Measurements from ENCODE around the gene ANK3. TPM values are rescaled to one million over a fixed set of nuclear protein-coding genes. Genes with fewer than 3 reads are reported as not detected.

The ANK3 gene
- total RNA-seq, 2 experiments from 2014 or later, result 4.5 to 5.3 TPM

DNA sequence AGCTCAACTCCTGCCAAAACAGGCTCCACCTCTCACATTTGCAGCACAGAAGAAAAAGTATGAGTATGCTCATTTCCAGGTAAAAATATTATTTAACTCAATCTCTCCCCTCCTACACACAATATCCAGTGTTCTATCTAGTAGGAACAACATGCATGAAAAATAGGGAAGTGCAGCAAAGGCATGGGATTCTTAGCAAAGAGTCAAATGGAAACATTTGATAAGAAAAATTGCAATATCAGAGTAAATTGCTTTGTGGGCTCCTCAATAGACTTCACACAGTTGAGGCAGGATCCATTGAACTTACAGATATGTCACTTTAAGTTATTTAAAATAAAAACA lies 150.9 kb downstream of the ANK3 start:
- Mint-ChIP-seq H3K36me3 (ENCODE audit: low read depth) (no peaks in the 10 kb centered on the region), H3K27ac (no peak overlapping the region), H3K27me3 (ENCODE audit: low read depth) (no peaks in the 10 kb centered on the region), H3K4me3 (no peak overlapping the region), H3K4me1 (ENCODE audit: low read depth) (peaks cover 25% of the 10 kb centered on the region), H3K9me3 (ENCODE audit: insufficient read depth) (no peaks in the 10 kb centered on the region)
- ATAC-seq, result no peak
- POLR2A ChIA-PET, result no interaction called here
- no peak for DNase-seq
- CTCF ChIA-PET, result interaction anchor here (0.7 to 2.1 kb wide), 9 partner anchors 29 to 412 kb away, joined by 3 to 17 read pairs (median 4); no protein-coding TSS in a partner anchor

DNA sequence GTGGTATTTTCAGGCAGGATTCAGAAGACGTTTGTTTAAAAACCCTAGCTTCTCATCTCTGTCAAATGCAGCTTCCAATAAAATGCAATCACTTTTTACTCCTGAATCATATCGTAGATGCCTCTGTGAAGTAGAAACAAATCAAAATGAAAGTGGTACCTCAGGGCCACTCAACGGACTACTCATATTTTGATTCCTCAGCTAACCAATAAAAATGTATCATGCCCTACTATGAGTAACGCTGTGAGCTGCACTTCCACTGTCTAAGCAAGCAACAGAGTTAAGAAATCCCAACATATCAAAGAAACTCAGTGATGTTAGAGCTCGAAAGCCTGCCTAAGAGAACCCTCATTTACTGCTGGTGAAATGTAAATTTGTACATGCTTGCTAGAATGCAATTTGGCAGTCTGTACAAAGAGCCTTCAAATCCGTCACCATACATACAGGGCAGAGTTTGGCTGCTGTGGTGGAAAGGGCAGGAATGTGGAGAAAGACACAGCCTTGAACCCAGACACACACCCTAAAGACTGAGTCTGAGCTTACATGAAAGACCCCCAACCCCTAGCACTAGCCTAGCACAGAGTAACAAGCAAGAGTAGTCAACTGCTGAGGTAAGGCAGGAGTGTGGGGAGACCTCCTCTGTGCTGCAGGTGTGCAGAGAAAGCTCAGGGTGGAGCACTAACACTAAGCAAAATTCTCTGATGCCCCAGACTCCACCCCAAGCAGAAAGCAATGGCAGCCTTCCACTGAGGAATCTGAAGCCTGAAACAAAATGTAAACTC lies 151.5 kb downstream of the ANK3 start:
- Mint-ChIP-seq H3K9me3 (ENCODE audit: insufficient read depth) (no peaks in the 10 kb centered on the region), H3K4me3 (peak overlapping the region; percentile 54), H3K36me3 (ENCODE audit: low read depth) (no peaks in the 10 kb centered on the region), H3K27ac (peak overlapping the region; percentile 62), H3K27me3 (ENCODE audit: low read depth) (no peaks in the 10 kb centered on the region), H3K4me1 (ENCODE audit: low read depth) (peaks cover 25% of the 10 kb centered on the region)
- ChIA-PET POLR2A (interaction anchor here (1.3 kb wide), 1 partner anchor 540 kb away, joined by 4 read pairs; the partner anchor contains the start of gene CDK1), CTCF (interaction anchor here (0.6 to 2.1 kb wide), 15 partner anchors 26 to 413 kb away, joined by 3 to 17 read pairs (median 3); no protein-coding TSS in a partner anchor)
- DNase-seq (peak; percentile 41), ATAC-seq (peak; percentile 63)

DNA sequence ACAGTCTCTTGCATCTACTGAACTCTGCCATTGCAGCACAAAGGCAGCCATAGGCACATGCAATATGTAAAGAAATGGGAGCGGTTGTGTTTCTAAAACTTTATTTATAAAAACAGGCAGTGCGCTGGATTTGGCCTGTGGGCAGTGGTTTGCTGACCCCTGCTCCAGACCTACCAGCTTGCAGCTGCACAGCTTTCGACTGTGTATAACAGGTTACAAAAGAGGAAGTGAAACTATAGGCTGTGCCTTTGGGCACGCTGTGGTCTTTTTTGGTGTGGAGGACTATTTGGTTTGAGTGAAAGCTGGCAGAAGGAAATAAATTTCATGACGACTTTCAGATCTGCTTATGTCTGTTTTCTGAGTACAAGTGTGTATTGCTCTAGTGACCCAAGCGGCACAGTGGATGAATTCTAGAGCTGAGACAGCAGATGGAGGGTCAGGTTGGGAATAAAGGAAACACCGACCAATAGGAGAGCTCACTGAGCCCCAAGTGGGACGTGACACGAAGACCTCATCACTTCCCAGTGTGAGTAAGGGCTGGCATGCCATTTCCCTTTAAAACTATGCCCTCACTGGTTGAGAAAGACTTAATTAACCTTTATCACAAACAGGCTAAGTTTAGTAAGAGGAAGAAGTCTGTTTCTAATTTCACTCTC lies 152.7 kb downstream of the ANK3 start:
- ChIA-PET POLR2A (interaction anchor here (1.3 kb wide), 1 partner anchor 541 kb away, joined by 4 read pairs; the partner anchor contains the start of gene CDK1), CTCF (interaction anchor here (1.0 to 2.1 kb wide), 4 partner anchors 27 to 409 kb away, joined by 3 to 11 read pairs (median 6); no protein-coding TSS in a partner anchor)
- Mint-ChIP-seq H3K27me3 (ENCODE audit: low read depth) (no peaks in the 10 kb centered on the region), H3K4me1 (ENCODE audit: low read depth) (peaks cover 25% of the 10 kb centered on the region), H3K36me3 (ENCODE audit: low read depth) (no peaks in the 10 kb centered on the region), H3K27ac (peak overlapping the region; percentile 85), H3K9me3 (ENCODE audit: insufficient read depth) (no peaks in the 10 kb centered on the region), H3K4me3 (peak overlapping the region; percentile 61)
- ATAC-seq (peak; percentile 84), DNase-seq (peak; percentile 59)

DNA sequence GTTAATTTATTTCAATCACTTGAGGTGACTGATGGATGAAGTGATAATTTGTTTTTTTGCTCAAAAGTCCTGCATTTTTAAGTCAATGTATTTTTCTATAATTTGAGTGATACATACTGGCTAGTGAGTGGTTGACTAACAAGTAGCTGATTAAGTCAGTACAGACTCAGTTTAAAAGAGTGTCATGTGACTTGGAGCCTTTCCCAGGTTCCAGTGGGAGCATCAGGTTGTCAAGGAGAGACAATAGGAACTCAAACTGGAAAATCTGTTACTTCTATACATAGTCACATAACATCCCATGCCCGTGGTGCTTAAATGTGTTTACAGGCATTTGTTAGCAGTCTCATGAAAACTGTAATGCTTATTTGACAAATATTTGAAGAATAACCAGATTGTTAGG lies 154.7 kb downstream of the ANK3 start:
- no peak overlapping the region for H3K4me3 Mint-ChIP-seq
- DNase-seq (no peak), ATAC-seq (no peak)
- no peaks in the 10 kb centered on the region for H3K36me3 Mint-ChIP-seq (ENCODE audit: low read depth)
- CTCF ChIA-PET, result no interaction called here
- peaks cover 25% of the 10 kb centered on the region for H3K4me1 Mint-ChIP-seq (ENCODE audit: low read depth)
- no peak overlapping the region for H3K27ac Mint-ChIP-seq
- no peaks in the 10 kb centered on the region for H3K27me3 Mint-ChIP-seq (ENCODE audit: low read depth)
- no peaks in the 10 kb centered on the region for H3K9me3 Mint-ChIP-seq (ENCODE audit: insufficient read depth)
- POLR2A ChIA-PET, result no interaction called here

DNA sequence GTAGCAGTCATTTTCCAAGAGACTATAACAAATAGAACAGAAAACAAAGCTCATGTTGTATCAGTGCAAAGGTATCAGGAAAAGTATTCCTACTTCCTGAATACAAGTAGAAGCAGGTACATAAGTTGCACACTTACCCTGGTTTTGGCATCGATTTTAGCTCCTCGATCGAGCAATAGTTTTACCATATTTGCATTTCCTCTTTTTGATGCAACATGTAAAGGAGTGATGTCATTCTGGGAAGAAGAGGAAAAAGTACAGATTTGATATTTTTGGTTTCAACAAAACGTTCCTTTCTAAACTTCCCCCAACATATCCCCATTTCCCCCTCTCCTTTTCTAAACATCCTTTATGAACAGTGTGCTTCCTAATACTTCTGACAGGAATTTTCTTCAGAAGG lies 155.1 kb downstream of the ANK3 start:
- Mint-ChIP-seq H3K27ac (no peak overlapping the region), H3K36me3 (ENCODE audit: low read depth) (no peaks in the 10 kb centered on the region), H3K4me1 (ENCODE audit: low read depth) (peaks cover 25% of the 10 kb centered on the region), H3K27me3 (ENCODE audit: low read depth) (no peaks in the 10 kb centered on the region), H3K4me3 (no peak overlapping the region), H3K9me3 (ENCODE audit: insufficient read depth) (no peaks in the 10 kb centered on the region)
- ATAC-seq (no peak), DNase-seq (no peak)
- ChIA-PET CTCF (no interaction called here), POLR2A (no interaction called here)

DNA sequence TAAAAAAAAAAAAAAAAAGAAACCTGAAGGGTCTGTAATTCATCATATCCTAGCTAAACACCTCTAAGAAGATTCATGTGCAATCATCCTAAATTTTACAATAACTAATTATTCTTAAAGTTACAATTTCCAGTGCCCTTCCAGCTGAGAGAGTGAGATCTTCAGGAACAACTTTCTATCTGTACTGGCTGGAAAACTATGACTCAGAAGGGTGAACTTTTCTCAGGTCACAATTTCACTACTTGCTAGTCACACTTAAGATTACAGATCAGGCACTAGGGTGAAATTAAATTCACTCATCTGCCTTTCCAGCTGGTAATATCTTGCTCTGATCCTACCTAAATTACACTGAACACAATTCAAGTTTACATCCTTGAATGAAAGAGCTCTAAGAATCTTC lies 158.8 kb downstream of the ANK3 start:
- H3K36me3 Mint-ChIP-seq (ENCODE audit: low read depth), result no peaks in the 10 kb centered on the region
- H3K27ac Mint-ChIP-seq, result no peak overlapping the region
- DNase-seq, result no peak
- CTCF ChIA-PET, result interaction anchor here (1.1 kb wide), 1 partner anchor 116 kb away, joined by 3 read pairs; no protein-coding TSS in a partner anchor
- no peaks in the 10 kb centered on the region for H3K9me3 Mint-ChIP-seq (ENCODE audit: insufficient read depth)
- H3K4me3 Mint-ChIP-seq, result no peak overlapping the region
- POLR2A ChIA-PET, result no interaction called here
- no peaks in the 10 kb centered on the region for H3K27me3 Mint-ChIP-seq (ENCODE audit: low read depth)
- ATAC-seq, result no peak
- H3K4me1 Mint-ChIP-seq (ENCODE audit: low read depth), result no peaks in the 10 kb centered on the region

DNA sequence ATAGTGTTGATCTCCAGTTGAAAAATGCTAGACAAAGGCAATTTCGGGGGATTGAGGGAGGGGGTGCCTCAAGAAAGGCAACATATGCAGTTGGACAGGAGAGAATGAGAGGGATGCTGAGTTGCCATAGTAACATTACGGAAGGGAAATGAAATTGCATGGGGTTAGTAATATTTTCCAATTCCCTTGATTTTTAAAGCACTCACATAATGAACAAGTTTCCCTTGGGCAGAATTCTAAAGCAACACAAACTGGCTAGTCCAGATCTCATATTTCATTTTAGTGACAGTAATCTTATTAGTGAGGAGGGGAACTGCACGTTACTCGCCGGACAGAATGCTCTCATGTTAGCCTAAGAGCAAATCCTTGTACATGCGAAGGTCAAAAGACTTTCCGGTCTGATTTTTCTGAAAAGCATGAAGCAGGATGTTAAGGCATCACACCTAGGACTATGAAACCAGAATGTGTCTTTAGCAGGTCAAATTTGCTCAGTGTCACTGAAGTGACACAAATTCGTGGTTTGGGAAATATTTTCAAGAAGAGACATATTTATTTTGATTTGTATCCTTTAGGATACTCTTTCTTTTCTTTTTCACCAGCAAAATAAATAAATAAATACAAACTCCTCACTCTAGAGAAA lies 165.5 kb downstream of the ANK3 start:
- Mint-ChIP-seq H3K9me3 (ENCODE audit: insufficient read depth) (no peaks in the 10 kb centered on the region), H3K36me3 (ENCODE audit: low read depth) (no peaks in the 10 kb centered on the region), H3K27me3 (ENCODE audit: low read depth) (no peaks in the 10 kb centered on the region), H3K4me3 (no peak overlapping the region), H3K27ac (no peak overlapping the region), H3K4me1 (ENCODE audit: low read depth) (no peaks in the 10 kb centered on the region)
- no peak for ATAC-seq
- POLR2A ChIA-PET, result no interaction called here
- no peak for DNase-seq
- CTCF ChIA-PET, result no interaction called here

DNA sequence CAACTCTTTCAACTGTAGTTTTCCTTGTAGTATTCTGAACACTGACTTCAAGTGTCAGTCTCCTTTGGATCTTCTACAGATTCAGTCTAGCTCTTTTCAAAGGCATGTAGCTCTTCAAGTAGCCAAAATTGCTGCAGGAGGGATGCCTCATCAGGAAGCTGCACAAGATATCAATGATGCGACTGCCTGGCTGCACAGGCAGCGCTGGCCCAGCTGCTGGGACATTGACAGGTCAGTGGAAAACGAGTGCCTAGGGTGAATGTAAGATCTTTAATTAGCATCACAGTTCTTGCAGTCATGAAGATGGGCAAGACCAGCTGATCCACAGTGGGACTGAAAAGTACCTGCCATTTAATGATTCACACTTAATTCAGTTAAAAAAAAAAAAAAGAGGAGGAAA lies 167.6 kb downstream of the ANK3 start:
- no peak for ATAC-seq
- H3K27ac Mint-ChIP-seq, result no peak overlapping the region
- ChIA-PET CTCF (interaction anchor here (0.9 kb wide), 1 partner anchor 14 kb away, joined by 4 read pairs; no protein-coding TSS in a partner anchor), POLR2A (no interaction called here)
- DNase-seq, result no peak
- H3K36me3 Mint-ChIP-seq (ENCODE audit: low read depth), result no peaks in the 10 kb centered on the region
- no peaks in the 10 kb centered on the region for H3K27me3 Mint-ChIP-seq (ENCODE audit: low read depth)
- no peaks in the 10 kb centered on the region for H3K9me3 Mint-ChIP-seq (ENCODE audit: insufficient read depth)
- no peaks in the 10 kb centered on the region for H3K4me1 Mint-ChIP-seq (ENCODE audit: low read depth)
- no peak overlapping the region for H3K4me3 Mint-ChIP-seq

DNA sequence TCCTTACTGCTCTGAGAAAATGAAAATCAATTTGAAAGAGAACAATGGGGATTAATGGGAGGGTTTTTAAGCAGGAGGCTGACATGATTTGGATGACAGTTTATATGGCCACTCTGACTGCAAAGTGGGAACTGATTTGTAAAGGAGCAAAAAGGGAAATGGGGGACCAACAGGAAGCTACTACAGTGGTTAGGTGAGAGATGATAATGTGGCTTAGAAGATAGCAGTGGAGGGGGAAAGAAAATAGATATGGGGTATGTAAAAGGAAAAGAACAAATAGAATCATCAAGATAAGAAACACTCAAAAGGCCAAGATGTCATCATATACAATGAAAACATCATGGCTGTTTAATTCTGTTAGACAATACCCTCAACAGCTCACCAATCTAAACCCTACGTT lies 177.5 kb downstream of the ANK3 start:
- H3K9me3 Mint-ChIP-seq (ENCODE audit: insufficient read depth), result no peaks in the 10 kb centered on the region
- H3K4me3 Mint-ChIP-seq, result no peak overlapping the region
- H3K27ac Mint-ChIP-seq, result no peak overlapping the region
- ATAC-seq, result no peak
- ChIA-PET CTCF (interaction anchor here (1.0 to 1.6 kb wide), 3 partner anchors 9 to 434 kb away, joined by 3 to 9 read pairs (median 4); no protein-coding TSS in a partner anchor), POLR2A (no interaction called here)
- peaks cover 15% of the 10 kb centered on the region for H3K27me3 Mint-ChIP-seq (ENCODE audit: low read depth)
- H3K36me3 Mint-ChIP-seq (ENCODE audit: low read depth), result peaks cover 9% of the 10 kb centered on the region
- peaks cover 35% of the 10 kb centered on the region for H3K4me1 Mint-ChIP-seq (ENCODE audit: low read depth)
- DNase-seq, result no peak

DNA sequence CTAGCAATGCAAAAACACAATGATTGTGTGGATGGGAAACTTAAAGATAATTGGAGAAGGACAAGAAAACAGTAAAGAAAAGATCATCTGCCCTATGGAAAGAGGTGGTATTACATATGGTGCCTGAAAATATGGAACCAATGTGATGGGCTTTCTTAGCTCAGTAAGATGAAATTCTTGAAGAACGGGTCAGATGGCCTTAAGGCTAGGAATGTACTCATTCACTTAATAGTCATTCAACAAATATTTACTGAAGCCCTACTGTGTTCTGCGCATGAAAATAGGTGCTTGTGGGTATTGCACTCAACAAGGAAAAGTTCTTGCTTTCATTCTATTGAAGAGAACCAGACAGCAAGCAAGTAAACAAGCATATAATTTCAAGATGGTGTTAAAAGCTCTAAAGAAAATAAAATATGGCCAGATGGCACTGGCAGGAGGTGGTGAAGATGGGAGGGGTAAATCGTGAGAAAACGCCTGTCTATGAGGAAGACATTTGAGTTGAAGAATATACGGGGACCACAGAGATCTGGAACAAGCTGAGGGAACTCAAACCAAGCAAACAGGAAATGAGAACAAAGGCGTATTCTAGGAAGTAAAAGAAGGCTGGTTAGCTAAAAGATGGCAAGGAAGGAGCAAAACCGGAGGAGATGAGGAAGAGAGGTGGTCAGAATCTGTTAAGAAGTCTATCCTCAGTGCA lies 179.7 kb downstream of the ANK3 start:
- DNase-seq (no peak), ATAC-seq (peak; percentile 51)
- Mint-ChIP-seq H3K9me3 (ENCODE audit: insufficient read depth) (no peaks in the 10 kb centered on the region), H3K27me3 (ENCODE audit: low read depth) (peaks cover 12% of the 10 kb centered on the region), H3K4me1 (ENCODE audit: low read depth) (peaks cover 34% of the 10 kb centered on the region), H3K27ac (peak overlapping the region; percentile 78), H3K36me3 (ENCODE audit: low read depth) (peaks cover 9% of the 10 kb centered on the region), H3K4me3 (peak overlapping the region; percentile 32)
- CTCF ChIA-PET, result interaction anchor here (0.8 to 5.4 kb wide), 11 partner anchors 13 to 560 kb away, joined by 3 to 35 read pairs (median 5); no protein-coding TSS in a partner anchor
- POLR2A ChIA-PET, result no interaction called here

DNA sequence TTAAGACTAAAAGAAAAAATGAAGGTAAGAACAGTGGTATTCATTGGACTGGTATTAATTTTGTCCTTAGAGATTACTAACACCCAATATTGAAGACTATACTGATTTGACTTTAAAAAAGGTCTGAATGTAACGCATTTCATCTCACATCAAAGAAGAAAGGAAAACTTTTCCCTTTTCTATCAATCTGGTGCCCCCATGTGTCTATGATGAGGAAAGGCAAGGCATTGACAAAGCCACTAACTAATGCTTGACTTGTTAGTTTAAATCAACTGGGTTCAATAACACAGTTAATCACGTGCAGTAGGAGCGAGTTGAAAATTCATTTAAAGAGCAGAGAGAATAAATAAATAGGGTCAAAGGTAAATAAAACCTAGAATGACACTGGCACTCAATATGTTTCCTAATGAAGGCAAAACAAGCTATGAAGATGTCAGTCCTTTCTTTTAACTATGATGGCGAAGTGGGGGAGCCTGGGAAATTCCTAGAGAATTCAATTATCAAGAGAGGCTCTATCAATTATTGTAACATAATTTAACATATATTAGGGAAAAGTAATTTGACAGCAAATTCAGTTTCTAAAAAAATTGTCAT lies 180.9 kb downstream of the ANK3 start:
- peaks cover 9% of the 10 kb centered on the region for H3K36me3 Mint-ChIP-seq (ENCODE audit: low read depth)
- ChIA-PET POLR2A (no interaction called here), CTCF (interaction anchor here (1.3 to 5.4 kb wide), 10 partner anchors 11 to 561 kb away, joined by 3 to 35 read pairs (median 6); no protein-coding TSS in a partner anchor)
- peaks cover 9% of the 10 kb centered on the region for H3K27me3 Mint-ChIP-seq (ENCODE audit: low read depth)
- no peaks in the 10 kb centered on the region for H3K9me3 Mint-ChIP-seq (ENCODE audit: insufficient read depth)
- no peak overlapping the region for H3K4me3 Mint-ChIP-seq
- peaks cover 32% of the 10 kb centered on the region for H3K4me1 Mint-ChIP-seq (ENCODE audit: low read depth)
- no peak for ATAC-seq
- H3K27ac Mint-ChIP-seq, result no peak overlapping the region
- DNase-seq, result no peak
